Dermis microvascular lymphatic vessel endothelial cell (primary cell): Measurements from ENCODE around the gene DLEC1. TPM values are rescaled to one million over a fixed set of nuclear protein-coding genes. Genes with fewer than 3 reads are reported as not detected.
A peak's percentile ranks its signal among the peaks of the same experiment; 100 is the strongest.

ENCODE experiments used
- DNase-seq, 2 donors: peaks; one replicate each; pipeline versions ENCODE4 v3.0.0 to v3.0.0-alpha.2; 2010; ENCODE audit warnings: low read depth in 2 of 2
- total RNA-seq: library from RNA; depleted of rRNA; stranded (reverse); fragments of >200 nt; gene quantifications from 2 replicates; pipeline ENCODE4 v1.2.1, GENCODE V29; 2014

Gene DLEC1, protein sequence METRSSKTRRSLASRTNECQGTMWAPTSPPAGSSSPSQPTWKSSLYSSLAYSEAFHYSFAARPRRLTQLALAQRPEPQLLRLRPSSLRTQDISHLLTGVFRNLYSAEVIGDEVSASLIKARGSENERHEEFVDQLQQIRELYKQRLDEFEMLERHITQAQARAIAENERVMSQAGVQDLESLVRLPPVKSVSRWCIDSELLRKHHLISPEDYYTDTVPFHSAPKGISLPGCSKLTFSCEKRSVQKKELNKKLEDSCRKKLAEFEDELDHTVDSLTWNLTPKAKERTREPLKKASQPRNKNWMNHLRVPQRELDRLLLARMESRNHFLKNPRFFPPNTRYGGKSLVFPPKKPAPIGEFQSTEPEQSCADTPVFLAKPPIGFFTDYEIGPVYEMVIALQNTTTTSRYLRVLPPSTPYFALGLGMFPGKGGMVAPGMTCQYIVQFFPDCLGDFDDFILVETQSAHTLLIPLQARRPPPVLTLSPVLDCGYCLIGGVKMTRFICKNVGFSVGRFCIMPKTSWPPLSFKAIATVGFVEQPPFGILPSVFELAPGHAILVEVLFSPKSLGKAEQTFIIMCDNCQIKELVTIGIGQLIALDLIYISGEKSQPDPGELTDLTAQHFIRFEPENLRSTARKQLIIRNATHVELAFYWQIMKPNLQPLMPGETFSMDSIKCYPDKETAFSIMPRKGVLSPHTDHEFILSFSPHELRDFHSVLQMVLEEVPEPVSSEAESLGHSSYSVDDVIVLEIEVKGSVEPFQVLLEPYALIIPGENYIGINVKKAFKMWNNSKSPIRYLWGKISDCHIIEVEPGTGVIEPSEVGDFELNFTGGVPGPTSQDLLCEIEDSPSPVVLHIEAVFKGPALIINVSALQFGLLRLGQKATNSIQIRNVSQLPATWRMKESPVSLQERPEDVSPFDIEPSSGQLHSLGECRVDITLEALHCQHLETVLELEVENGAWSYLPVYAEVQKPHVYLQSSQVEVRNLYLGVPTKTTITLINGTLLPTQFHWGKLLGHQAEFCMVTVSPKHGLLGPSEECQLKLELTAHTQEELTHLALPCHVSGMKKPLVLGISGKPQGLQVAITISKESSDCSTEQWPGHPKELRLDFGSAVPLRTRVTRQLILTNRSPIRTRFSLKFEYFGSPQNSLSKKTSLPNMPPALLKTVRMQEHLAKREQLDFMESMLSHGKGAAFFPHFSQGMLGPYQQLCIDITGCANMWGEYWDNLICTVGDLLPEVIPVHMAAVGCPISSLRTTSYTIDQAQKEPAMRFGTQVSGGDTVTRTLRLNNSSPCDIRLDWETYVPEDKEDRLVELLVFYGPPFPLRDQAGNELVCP (N-terminal part only)
- under 0.01 TPM in 2 replicates for total RNA-seq

DNA sequence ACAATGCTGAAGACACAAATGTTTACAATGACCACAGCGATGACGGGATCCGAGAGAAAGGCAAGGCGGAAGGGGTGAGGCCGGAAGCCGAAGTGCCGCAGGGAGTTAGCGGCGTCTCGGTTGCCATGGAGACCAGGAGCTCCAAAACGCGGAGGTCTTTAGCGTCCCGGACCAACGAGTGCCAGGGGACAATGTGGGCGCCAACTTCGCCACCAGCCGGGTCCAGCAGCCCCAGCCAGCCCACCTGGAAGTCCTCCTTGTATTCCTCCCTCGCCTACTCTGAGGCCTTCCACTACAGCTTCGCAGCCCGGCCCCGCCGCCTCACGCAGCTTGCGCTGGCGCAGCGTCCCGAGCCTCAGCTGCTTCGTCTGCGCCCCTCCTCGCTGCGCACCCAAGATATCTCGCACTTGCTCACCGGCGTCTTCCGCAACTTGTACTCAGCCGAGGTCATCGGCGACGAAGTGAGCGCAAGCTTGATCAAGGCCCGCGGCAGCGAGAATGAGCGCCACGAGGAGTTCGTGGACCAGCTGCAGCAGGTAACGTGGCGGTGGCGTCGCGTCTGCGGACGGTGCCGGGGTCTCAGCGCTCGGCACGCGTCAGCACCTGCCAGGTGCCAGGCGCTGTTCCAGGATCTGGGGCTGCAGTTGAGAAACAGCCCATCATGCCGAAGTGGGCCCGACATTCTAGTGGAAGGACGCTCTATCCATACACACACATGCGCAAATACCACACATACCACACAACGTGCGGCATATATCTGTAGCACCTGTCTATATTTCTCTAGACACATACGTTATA lies at the start of gene DLEC1:
Gene DLEC1 (plus strand): TSS at position 108 of the 798 bp plus-strand sequence. CDS start 18 bp downstream, at position 126.
- DNase-seq: peak in 1 of 2 donors; percentile 26

DNA sequence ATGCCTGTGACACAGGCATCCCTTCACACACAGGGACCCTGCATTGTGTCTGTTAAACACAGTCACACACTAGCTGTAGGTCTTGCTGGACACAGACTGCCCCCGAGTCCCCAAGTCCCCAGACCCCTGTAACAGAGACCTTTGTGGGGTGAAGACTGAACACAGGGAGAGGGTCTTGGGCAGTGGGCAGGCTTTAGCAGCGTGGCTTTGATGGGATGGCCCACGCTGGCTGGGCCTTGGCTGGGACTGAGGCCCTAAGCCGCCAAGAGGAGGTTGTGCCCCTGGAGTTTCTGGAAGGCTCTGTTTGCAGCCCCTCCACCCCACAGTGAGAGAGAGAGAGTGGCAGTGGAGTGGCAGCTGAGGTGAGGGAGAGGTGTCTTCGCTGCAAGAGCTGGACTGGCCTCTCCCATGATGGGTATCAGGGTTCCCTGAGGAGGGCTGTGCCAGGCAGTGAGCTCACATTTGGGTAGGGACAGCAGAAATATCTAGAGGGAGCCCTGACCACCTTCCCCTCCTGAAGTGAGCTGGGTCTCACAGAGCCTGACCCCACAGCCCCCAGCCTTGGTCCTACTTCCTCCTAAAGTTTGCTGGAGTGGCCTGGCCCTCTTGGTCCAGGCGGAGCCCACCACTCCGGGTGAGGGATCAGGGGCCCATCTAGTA lies 49.1 kb upstream of the DLEC1 start:
- no peak for DNase-seq

DNA sequence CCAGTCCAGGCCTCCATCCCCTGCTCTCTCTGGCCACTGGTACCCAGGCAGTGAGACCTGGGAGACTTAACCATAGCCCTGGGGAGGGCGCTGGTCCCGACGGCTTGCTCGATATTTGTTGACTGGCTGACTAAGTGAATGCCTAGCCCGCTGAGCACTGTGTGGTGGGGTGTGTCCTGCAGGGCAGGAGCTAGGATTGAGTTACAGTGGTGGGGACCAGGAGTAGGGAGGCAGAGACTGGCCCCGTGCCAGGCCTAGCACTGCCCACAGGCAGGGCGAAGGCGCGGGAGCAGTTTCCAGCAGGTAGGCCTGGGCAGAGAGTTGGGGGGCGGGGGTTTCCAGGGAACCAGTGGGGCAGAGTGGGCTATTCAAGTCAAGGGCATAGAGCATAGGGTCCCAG lies 48.5 kb upstream of the DLEC1 start, which contains the start of gene VILL:
Gene VILL (plus strand): TSS at position 260 of the 400 bp plus-strand sequence. CDS start 2,887 bp downstream, outside the sequence.
- DNase-seq: no peak

DNA sequence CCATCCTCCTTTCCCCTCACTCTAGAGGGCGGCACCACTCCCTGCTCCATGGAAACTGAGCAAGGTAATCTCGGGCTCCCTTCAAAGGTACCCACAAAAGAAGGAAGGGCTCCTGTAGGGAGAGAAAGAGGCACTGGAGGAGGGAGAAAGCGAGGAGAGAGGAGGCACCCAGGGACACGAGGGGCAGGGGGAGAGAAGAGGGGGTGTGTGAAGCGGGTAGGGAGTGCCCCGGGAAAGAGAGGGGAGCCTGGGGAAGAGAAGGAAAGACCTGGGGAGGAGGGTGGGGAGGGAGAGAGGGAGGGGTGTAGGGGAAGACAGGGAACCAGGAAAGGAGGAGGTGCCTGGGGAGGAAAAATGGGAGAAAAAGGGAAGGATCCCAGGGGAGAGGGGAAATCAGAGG lies 47.9 kb upstream of the DLEC1 start:
- no peak for DNase-seq

DNA sequence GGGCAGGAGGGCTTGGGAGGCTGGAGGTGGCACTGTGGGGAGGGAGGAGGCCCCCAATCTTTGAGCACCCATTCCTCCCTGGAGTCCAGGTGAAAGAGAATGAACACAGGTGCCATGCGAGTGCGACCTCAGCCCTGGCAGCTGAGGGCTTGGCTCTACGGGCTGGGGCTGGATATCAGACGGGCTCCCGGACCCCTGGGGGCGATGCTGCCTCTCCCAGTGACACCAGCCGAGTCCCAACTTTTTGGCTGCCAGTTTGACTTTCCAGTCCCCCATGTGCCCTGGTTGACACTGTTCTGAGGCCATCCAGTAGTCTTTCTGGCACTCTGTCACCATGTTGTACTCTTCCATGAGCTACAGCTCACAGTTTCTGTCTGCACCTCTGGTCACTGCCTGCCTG lies 47.2 kb upstream of the DLEC1 start:
- no peak for DNase-seq

DNA sequence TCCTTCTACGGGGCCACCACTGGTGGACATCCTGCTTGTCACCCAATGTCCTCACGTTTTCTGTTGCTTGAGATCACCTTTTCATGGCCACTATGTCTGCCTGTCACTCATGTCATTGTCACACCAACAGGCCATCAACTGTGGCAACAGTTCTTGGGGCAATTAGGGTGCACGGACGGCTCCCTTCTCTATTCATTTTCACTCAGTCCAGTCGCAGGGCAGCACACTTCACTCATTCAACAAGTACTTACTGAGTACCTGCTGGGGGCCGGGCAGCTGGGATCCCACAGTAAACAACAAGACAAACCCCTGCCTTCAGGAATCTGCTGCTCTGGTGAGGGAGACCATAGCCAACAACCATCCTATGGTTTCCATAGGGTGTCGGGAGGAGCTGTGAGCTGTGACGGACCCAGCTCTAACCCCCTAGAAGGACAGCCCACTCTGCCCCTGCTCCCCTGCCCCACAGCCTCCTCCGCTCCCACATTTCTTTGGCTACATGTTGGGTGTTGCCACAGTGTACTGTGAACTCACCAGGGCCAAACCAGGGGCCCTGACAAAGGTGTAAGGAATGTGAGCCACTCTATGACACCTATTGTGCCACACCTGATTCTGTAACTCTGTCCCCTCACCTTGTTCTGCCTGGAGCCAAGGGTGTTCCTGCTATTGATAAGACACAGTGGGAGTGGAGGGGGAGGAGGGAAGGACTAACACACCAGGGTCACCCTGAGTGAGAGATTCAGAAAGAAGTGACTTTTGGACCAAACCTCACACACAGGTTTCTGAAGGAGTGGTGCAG lies 46.5 kb upstream of the DLEC1 start:
- DNase-seq: no peak

DNA sequence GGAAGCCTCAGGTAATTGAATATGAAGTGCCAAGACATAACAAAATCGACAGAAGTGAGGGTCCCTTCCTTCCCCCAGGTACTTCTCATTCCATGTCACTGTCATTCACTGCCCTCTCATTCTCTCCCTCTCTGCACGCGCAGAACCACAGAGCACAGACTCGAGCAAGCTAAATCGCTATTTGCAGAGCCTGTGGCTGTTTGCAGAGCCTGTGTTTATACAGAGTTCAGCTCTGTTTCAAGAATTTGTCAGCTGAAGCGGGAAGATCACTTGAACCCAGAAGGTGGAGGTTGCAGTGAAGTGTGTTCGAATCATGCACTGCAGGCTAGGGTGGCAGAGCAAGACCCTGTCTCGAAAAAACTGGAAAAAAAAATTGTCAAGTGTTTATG lies 45.9 kb upstream of the DLEC1 start:
- no peak for DNase-seq

DNA sequence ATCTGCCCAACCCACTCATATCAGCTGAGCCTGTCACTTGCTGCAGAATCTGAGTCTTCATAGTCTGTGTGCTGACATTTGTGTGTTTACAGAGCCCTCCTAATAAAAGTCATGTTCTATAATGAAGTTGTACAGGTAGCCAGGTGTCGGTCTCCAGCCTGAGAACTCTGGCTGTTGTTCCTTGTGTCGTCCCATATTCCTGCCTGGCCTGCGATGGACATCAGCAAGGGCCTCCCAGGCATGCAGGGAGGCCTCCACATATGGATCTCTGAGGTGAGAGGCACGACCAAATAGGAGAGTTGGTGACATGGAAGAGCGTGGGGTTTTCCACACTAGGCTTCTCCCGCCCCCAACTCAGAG lies 45.6 kb upstream of the DLEC1 start:
- no peak for DNase-seq

DNA sequence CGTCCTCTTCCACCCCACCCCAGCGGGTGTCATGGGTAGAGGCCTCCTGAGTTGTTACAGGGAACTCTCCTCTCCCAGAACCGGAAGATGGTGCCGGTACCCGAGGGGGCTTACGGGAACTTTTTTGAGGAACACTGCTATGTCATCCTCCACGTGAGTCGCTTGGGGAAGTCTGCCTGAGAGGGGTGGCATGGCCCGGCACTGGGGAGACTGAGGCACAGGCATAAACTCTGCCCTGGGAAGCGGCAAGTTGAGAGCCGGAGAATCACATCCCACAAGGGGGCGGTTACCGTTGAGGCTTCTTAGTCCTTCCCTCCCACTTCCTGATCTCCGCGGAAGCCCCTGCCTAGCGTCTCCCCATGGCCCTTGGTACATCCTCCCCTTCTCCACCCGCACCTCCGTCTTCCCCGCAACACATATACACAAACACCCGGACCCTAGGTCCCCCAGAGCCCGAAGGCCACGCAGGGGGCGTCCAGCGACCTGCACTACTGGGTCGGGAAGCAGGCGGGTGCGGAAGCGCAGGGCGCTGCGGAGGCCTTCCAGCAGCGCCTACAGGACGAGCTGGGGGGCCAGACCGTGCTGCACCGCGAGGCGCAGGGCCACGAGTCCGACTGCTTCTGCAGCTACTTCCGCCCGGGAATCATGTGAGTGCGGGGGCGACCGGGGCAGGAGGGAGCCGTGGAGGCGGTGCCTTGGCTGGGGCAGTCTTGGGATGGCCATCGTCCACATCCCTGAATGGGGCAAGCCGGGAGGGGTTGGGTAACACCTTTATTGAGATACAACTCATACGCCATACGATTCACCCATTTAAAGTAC lies 45.0 kb upstream of the DLEC1 start:
- peak; percentile 6 to 78 for DNase-seq

DNA sequence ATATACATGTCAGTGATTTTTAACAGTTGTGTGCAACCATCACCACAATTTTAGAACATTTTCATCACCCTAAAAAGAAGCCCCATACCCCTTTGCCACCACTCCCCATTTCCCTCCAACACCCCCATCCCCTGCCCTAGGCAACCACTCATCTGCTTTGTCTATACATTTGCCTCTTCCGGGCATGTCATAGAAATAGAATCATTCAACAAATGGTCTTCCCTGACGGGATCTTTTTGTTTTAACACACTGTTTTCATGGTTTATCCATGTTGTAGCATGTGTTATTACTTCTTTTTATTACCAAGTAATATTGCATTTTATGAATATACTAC lies 44.4 kb upstream of the DLEC1 start:
- no peak for DNase-seq

DNA sequence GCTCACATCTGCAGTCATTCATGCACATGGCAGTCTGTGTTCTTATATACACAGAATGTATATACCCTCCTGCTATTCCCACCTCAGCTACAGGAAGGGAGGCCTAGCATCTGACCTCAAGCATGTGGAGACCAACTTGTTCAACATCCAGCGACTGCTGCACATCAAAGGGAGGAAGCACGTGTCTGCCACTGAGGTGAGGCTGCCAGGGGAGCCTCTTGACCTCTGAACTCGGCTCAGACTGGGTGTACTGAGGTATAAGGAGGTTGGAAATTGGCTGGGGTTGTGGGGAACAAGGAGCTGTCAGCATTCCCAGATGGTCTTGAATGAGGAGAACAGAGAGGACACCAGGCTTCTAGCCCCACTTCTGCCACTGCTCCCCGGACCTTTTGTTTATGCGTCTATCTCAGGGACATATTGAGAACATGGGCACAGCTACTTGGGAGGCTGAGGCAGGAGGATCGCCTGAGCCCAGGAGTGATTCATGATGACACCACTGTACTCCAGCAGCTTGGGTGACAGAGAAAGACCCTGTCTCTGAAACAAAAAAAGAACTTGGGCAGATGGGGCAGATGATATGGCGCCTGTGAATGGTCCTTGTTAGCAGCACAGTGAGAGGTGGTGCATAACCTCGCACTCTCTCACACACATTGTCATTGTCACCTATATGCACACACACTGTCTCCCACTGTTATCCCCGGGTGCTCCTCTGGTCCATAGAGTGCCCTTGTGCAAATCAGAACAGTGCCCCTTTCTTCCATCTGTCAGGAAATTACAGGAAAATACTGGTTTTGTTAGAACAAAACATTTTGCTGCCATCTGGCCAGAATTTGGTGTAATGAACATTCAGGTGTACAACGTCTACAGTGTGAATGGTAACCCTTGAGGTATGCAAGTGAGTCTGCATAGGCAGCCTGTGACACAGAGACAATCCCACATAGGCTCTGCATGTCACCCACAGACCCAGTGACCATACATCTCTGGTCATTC lies 43.1 kb upstream of the DLEC1 start:
- DNase-seq: no peak

DNA sequence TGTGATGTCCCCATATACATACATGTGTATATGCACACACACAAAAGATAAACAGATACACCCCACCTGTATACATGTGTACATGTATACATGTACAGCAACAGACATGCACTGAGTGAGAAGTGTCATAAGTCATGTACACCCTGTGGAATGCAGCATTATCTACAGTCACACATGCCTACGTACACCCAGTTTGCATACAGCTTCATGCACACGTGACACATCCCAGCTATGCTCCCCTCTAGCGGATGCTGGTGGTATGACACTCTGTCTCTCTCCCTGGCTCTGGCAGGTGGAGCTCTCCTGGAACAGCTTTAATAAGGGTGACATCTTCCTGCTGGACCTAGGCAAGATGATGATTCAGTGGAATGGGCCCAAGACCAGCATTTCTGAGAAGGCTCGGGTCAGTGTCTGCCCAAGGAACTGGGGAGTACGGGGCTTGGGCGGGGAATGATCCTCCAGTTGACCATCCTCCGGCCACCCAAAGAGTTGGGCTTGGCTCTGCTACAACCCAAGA lies 42.2 kb upstream of the DLEC1 start:
- peak; percentile 72 to 82 for DNase-seq

DNA sequence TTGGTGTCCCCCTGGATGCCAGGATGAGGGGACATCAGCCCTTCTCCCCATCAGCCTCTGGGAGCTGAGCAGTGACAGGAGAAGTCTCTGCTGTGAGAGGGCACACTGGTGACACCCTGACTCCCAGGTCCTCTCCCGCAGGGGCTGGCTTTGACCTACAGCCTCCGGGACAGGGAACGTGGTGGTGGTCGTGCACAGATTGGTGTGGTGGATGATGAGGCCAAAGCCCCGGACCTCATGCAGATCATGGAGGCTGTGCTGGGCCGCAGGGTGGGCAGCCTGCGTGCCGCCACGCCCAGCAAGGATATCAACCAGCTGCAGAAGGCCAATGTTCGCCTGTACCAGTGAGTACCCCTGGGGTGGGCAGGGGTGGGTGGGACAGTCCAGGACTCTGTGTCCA lies 41.7 kb upstream of the DLEC1 start:
- no peak for DNase-seq

DNA sequence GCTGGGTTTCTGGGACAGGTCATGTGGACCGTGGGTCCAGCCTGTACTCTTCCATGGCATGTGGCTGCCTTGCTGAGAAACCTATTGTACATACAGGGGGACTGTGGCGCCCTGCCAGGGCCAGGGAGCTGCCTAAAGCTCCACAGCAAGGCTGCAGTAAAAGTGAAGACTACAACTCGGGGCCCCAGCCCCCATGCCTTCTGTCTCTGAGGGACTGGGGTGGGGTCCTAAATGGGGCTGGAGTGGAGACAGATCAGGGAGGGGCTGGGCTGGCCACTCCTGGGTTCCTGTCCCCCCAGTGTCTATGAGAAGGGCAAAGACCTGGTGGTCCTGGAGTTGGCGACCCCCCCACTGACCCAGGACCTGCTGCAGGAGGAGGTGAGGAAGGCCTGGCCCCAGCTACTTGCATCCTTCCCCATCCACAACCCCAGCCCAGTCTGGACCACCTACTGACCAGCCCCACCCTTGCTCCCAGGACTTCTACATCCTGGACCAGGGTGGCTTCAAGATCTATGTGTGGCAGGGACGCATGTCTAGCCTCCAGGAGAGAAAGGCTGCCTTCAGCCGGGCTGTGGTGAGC lies 41.1 kb upstream of the DLEC1 start:
- DNase-seq: no peak

DNA sequence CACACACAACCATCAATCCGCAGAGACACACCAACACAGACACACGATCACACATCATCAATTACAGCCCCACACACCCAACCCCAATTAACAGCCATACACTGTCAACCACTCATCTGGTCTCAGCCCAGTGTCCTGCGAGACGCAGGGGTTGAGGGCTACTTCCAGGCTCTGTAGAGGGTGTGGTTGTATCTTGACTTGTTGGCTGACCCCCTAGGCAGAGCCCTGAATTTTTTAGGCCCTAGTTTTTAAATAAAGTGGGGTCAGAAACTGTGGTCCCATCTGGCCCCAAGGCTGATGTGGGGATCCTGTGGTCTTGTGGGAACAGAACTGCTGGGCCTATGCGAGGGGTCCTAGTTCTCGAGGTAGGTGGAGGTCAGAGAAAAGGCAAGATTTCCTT lies 39.2 kb upstream of the DLEC1 start:
- no peak for DNase-seq

DNA sequence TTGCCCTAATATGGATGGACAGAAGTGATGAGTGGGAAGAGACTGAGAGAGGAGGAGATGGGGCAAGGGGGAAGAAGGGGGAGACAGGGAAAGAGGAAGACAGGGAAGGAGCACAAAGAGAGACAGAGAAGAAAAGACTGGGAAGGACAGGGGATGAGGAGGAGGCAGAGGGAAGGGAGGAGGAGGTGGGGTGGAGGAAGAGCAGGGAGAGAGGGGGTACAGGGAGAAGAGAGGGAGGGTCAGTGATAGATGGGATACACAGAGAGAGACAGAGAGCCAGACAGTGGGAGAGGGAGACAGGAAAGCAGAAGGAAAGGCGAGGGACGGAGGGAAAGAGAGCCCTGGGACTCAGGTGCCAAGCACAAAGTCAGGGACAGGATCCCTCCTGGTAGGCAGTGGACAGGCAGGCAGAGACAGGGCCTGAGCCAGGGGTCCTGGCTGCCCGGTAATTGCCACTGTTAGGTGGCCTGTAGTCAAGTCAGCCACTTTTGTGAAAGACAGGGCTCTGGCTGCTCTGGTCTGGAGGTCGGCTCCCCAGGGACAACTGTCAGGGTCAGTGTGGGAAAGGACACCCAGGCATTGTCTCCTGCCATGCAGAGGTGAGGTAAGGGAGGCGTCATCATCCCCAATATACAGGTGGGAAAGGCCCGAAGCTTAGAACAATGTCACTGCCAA lies 38.6 kb upstream of the DLEC1 start:
- DNase-seq: no peak
